Activated CD4-positive, alpha-beta T cell treated with anti-CD3 and anti-CD28 coated beads, Interleukin-2, amount 10 ng/mL, durations not matched to agents 24 days and 14 days (primary cell): Measurements from ENCODE around the gene RDH8. TPM values are rescaled to one million over a fixed set of nuclear protein-coding genes. Genes with fewer than 3 reads are reported as not detected.

ENCODE experiments used
- DNase-seq: peaks from one replicate; pipeline ENCODE4 v3.0.0; 2022
- H3K27ac Mint-ChIP-seq: one replicate; pipeline ENCODE4 v1.8.0; 2022; ENCODE audit warnings: mild to moderate bottlenecking, mixed read lengths
- H3K27me3 Mint-ChIP-seq: one replicate; pipeline ENCODE4 v1.8.0; 2022; ENCODE audit warnings: mixed read lengths
- H3K36me3 Mint-ChIP-seq: one replicate; pipeline ENCODE4 v1.8.0; 2022; ENCODE audit warnings: low read depth, mild to moderate bottlenecking, mixed read lengths
- H3K4me1 Mint-ChIP-seq: one replicate; pipeline ENCODE4 v1.8.0; 2021; ENCODE audit warnings: mixed read lengths
- H3K4me3 Mint-ChIP-seq: one replicate; pipeline ENCODE4 v1.8.0; 2022; ENCODE audit warnings: mild to moderate bottlenecking, moderate library complexity, mixed read lengths
- H3K9me3 Mint-ChIP-seq: one replicate; pipeline ENCODE4 v1.8.0; 2021; ENCODE audit warnings: mixed read lengths
- intact Hi-C: fragments of 100-400 bp; cut with micrococcal nuclease; formaldehyde crosslinking; loops from one replicate; pipeline ENCODE4 v1.15.1; 2023
- total RNA-seq: library from RNA; stranded (reverse); gene quantifications from 2 replicates; pipeline ENCODE4 v1.2.3, GENCODE V29; 2022

Gene RDH8, protein sequence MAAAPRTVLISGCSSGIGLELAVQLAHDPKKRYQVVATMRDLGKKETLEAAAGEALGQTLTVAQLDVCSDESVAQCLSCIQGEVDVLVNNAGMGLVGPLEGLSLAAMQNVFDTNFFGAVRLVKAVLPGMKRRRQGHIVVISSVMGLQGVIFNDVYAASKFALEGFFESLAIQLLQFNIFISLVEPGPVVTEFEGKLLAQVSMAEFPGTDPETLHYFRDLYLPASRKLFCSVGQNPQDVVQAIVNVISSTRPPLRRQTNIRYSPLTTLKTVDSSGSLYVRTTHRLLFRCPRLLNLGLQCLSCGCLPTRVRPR
- total RNA-seq: not detected in 2 replicates

DNA sequence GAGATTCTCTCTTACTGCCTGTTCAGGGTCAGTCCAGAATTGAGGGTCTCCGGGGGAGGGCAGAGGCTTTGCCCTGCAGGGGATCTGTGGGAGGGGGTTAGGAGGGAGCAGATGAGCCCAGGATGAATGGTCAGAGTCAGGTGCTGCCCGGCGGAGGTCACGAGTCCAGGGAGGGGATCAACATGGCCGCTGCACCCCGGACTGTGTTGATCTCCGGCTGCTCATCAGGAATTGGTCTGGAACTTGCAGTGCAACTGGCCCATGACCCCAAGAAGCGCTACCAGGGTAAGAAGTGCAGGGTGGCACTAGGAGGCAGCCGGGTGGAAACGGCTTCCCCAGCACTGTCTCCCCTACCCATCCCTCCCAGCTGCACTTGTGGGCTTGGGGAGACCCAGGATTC lies at the start of gene RDH8:
Gene RDH8 (plus strand): TSS at position 168 of the 400 bp plus-strand sequence. CDS start 15 bp downstream, at position 183.
- Mint-ChIP-seq H3K27me3 (peaks cover 36% of the 10 kb centered on the region), H3K4me3 (no peak within 1 kb of the TSS), H3K9me3 (peaks cover 4% of the 10 kb centered on the region), H3K27ac (no peak within 1 kb of the TSS), H3K4me1 (peaks cover 9% of the 10 kb centered on the region), H3K36me3 (no peaks in the 10 kb centered on the region)
- intact Hi-C loops: no loop called here
- no peak for DNase-seq

DNA sequence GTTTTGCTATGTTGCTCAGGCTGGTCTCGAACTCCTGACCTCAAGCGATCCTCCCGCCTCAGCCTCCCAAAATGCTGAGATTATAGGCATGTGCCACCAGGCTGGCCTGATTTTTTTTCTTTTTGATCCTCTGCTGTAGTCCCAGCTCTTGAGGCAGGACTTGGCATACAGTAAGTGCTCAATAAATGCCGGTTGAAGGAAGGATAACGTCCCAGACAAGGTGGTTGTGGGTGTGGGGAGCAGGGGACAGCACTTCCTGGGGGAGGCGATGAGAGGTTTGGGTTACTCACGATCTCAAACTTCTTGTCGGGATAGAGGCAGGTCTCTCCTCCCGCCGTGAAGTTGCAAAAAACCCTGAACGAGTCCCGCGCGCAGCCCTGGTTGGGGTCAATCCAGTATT lies 47.3 kb upstream of the RDH8 start:
- Mint-ChIP-seq H3K4me1 (peaks cover 2% of the 10 kb centered on the region), H3K9me3 (no peaks in the 10 kb centered on the region), H3K4me3 (no peak overlapping the region), H3K27ac (no peak overlapping the region), H3K36me3 (no peaks in the 10 kb centered on the region), H3K27me3 (peaks cover 25% of the 10 kb centered on the region)
- no peak for DNase-seq
- intact Hi-C loops: no loop called here

DNA sequence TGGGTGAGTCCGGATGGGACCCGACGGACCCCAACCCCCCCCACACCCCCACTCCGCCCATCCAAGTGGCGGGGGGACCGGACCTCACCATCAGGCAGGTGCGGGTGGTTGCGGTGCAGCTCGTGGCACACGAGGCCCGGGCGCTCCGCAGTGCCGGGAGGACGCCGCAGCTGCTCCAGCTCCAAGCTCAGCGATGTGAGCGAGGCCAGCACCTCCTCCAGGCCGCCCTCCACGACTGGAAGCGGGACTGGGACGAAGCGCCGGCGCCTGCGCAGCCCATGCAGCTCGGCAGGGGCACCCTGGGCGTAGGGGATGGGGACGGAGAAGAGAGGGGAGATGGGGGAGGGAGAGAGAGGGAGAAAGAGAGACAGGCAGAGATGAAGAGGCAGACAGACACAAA lies 46.8 kb upstream of the RDH8 start:
- intact Hi-C loops: no loop called here
- Mint-ChIP-seq H3K27me3 (peaks cover 24% of the 10 kb centered on the region), H3K4me1 (peaks cover 2% of the 10 kb centered on the region), H3K4me3 (no peak overlapping the region), H3K36me3 (no peaks in the 10 kb centered on the region), H3K27ac (no peak overlapping the region), H3K9me3 (no peaks in the 10 kb centered on the region)
- DNase-seq: no peak

DNA sequence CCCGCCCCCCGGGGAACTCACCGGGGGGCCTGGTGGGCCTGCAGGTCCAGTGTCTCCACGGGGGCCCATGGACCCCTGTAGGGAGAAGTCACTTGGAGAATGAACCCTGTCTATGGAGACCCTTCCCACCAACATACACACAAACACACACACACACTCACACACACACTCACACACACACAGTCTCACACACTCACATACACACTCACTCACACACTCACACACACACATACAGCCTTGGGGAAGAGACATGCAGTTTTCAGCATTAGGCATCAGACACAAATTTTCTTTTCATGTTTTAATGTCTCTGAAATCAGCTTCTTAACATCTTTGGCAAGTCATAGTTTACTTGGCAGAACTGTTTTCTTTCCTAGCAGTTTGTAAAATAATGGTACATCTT lies 46.0 kb upstream of the RDH8 start:
- intact Hi-C loops: no loop called here
- no peaks in the 10 kb centered on the region for H3K36me3 Mint-ChIP-seq
- no peaks in the 10 kb centered on the region for H3K9me3 Mint-ChIP-seq
- DNase-seq: no peak
- no peak overlapping the region for H3K27ac Mint-ChIP-seq
- H3K27me3 Mint-ChIP-seq: peaks cover 24% of the 10 kb centered on the region
- peaks cover 2% of the 10 kb centered on the region for H3K4me1 Mint-ChIP-seq
- no peak overlapping the region for H3K4me3 Mint-ChIP-seq

DNA sequence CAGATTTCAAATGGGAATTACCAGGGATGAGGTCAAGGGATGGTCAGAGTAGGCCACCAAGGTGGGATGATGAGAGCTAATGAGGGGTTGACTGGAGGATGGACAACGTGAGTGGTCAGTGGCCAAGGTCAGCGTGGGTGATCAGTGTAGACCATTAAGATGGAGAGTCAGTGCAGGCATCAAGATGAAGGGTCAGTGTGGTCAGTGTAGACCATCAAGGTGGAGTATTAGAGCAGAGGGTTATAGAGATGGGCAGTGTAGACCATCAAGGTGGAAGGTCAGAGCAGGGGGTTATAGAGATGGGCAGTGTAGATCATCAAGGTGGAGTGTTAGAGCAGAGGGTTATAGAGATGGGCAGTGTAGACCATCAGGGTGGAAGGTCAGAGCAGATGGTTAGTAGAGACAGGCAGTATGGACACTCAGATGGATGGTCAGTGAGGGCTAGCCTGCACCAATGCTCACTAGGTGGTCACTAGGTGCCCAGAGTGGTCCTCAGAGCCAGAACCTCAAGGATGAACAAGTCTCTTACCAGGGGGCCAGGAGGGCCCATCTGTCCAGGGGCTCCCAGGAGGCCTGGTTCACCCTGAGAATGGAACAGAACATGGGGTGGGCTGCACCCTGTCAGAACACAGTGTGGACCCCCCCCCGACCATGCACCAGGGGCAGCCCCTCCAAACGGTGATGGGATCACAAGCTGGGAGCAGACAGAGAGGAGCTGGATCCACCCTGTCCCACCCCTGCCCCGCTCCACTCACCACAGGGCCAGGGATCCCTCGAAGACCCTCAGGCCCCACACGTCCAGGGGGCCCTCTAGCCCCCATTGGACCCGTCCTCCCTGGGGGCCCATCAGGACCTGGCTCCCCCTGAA lies 44.2 kb upstream of the RDH8 start:
- intact Hi-C loops: no loop called here
- Mint-ChIP-seq H3K36me3 (no peaks in the 10 kb centered on the region), H3K27me3 (peaks cover 24% of the 10 kb centered on the region), H3K9me3 (no peaks in the 10 kb centered on the region), H3K4me1 (peaks cover 2% of the 10 kb centered on the region), H3K27ac (no peak overlapping the region), H3K4me3 (no peak overlapping the region)
- no peak for DNase-seq

DNA sequence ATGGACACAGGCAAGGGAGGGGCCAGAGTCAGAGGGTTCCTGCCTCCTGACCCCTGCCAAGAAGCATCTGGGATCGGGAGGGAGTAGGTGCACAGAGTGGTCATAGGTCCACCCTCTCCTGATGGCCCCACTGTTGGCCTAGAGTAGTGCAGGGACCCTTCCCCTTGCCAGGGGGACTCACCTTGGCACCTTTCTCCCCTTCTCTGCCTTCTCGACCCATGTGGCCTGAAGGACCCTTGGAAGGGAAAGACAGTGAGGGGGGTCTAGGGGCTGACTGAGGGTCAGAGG lies 43.7 kb upstream of the RDH8 start:
- DNase-seq: no peak
- Mint-ChIP-seq H3K36me3 (no peaks in the 10 kb centered on the region), H3K9me3 (no peaks in the 10 kb centered on the region), H3K4me1 (peaks cover 2% of the 10 kb centered on the region), H3K27me3 (peaks cover 24% of the 10 kb centered on the region), H3K4me3 (no peak overlapping the region), H3K27ac (no peak overlapping the region)
- intact Hi-C loops: no loop called here

DNA sequence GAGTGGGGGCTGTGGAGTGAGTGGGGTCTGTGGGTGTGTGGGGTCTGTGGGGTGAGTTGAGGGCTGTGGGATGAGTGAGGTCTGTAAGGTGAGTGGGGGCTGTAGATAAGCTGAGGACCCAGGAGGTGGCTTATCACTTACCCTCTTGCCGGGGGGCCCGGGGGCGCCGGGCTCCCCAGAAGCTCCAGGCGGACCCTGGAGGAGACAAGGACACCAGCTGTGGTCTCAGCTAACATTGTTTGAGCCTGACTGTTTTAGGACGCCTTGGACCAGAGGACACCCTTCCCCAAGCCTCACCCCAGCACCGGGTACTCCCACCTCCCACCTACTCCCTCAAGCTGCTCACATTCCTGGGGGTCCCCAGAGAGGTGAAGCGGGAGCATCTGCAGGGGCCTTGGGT lies 42.8 kb upstream of the RDH8 start:
- Mint-ChIP-seq H3K9me3 (no peaks in the 10 kb centered on the region), H3K4me1 (peaks cover 2% of the 10 kb centered on the region), H3K27ac (no peak overlapping the region), H3K27me3 (peaks cover 23% of the 10 kb centered on the region), H3K36me3 (no peaks in the 10 kb centered on the region), H3K4me3 (no peak overlapping the region)
- DNase-seq: no peak
- intact Hi-C loops: no loop called here

DNA sequence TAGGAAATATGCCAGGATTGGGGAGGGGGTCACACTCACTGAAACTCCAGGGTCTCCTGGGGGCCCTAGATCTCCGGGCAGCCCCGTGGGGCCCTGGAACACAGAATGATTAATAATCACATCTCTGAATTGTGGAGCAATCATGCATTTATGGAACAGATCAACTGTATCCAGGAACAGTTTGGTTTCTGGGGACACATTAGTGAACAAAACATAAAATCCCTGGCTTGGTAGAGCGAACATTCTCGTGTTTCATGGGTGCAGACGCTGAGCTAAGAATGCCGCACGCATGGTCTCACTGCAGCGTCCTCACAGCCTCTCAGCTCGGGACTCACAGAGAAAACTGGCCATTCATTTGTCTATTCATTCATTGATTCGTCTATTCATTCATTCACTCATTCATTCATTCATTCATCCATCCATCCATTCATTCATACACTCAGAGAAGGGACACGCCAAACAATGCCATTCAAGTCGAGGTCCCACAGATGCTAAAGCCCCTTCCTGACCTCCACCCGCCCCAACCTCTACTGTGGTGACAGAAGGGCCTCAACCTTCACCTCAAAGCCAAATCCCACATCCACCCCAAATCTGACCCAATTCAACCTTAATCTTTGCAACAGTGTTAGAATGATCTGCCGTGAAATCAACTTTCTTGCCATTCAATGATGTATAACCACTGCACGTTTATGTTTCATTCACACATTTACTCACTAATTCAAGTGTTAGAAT lies 42.0 kb upstream of the RDH8 start:
- H3K9me3 Mint-ChIP-seq: no peaks in the 10 kb centered on the region
- H3K36me3 Mint-ChIP-seq: no peaks in the 10 kb centered on the region
- DNase-seq: no peak
- no peak overlapping the region for H3K4me3 Mint-ChIP-seq
- H3K27me3 Mint-ChIP-seq: peaks cover 17% of the 10 kb centered on the region
- no peak overlapping the region for H3K27ac Mint-ChIP-seq
- intact Hi-C loops: no loop called here
- H3K4me1 Mint-ChIP-seq: peaks cover 2% of the 10 kb centered on the region

DNA sequence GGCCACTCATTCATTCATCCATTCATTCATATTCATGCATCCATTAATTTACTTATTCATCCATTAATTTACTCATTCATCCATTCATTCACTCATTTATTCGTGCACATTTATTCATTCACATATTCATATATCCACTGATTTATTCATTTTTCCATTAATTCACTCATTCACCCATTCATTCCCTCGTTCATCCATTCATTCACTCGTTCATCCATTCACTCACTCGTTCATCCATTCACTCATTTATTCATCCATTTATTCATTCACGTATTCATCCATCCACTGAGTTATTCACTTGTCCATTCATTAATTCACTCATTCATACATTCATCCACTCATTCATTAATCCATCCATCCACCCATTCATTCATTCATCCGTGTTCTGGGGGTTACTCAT lies 41.2 kb upstream of the RDH8 start:
- peaks cover 13% of the 10 kb centered on the region for H3K27me3 Mint-ChIP-seq
- no peak overlapping the region for H3K27ac Mint-ChIP-seq
- H3K4me3 Mint-ChIP-seq: no peak overlapping the region
- no peaks in the 10 kb centered on the region for H3K4me1 Mint-ChIP-seq
- intact Hi-C loops: no loop called here
- no peak for DNase-seq
- H3K9me3 Mint-ChIP-seq: no peaks in the 10 kb centered on the region
- H3K36me3 Mint-ChIP-seq: no peaks in the 10 kb centered on the region

DNA sequence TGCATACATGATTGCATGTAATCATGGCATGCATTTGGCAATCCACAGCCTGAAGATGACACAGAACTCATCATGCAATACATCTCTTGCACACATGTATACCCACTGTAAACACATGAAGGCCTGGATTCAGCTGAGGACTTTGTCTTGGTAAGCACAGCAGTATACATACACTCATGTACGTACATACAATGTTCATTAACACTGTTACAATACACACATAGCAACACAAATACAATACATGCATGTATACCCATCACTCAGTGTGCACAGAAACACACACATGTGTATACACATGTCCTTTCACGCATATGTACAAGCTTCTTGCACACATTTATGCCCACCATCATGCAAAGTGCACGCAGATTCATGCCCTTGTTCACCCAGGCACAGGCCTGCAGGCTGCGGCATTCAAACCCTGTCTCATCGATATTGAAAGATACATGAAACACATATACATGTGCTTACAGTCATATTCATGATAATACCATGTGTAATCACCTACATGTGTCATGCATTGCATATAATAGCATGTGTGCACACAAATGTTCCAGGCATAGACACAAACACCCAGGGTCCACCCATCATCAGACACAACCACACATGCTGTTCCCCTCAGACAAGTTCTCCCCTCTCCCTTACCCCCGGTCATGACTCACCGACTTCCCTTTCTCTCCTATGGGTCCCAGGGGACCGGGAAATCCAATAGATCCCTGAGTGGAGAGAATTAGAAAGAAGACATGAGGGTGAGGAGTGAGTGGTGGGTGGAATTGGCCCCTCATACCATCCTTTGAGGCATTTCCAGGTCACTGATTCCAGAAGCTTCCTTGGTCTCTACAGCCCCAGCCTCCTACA lies 31.6 kb upstream of the RDH8 start:
- Mint-ChIP-seq H3K27ac (no peak overlapping the region), H3K9me3 (no peaks in the 10 kb centered on the region), H3K27me3 (peaks cover 8% of the 10 kb centered on the region), H3K4me3 (no peak overlapping the region), H3K4me1 (no peaks in the 10 kb centered on the region), H3K36me3 (no peaks in the 10 kb centered on the region)
- intact Hi-C loops: no loop called here
- DNase-seq: no peak

DNA sequence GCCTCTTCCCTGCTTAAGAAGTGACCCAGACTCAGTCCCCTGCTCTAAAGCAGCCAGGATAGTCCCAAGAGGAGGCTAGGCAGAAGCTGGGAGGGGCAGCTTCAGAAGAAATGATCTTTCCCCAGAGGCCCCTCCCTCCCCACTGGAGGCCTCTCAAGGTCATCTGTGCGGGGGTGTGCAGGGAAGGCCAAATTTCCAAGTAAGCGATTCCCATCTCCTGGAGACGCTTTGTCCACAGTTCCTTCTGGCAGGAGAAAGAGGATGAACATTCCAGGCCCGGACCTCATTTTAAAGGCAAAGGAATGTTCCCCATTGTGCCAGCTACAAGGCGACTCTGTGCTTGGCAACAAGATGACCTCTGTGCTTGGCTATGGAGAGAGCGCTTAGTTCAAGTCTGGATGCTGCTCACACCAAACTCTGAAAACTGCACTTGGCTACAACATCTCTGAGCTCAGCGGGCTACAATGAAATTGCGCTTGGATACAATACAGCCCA lies 26.4 kb upstream of the RDH8 start:
- Mint-ChIP-seq H3K27ac (no peak overlapping the region), H3K9me3 (no peaks in the 10 kb centered on the region), H3K4me3 (no peak overlapping the region), H3K4me1 (no peaks in the 10 kb centered on the region), H3K36me3 (no peaks in the 10 kb centered on the region), H3K27me3 (peaks cover 3% of the 10 kb centered on the region)
- intact Hi-C loops: no loop called here
- no peak for DNase-seq

DNA sequence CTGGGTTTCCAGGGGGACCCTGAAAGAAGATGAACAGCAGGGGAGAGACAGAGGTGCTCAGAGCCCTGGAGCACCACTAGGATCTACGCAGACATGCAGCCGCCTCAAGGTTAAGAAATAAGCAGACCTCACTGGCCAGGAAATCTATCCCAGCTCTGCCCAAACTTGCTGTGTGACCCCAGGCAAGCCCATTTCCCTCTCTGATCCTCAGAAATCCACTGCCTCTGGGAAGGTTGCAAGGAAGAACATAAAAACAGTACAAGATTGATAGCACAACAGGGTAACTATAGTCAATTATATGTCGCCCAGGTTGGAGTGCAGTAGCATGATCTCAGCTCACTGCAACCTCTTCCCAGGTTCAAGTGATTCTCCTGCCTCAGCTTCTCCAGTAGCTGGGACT lies 23.8 kb upstream of the RDH8 start:
- no peak for DNase-seq
- Mint-ChIP-seq H3K4me1 (no peaks in the 10 kb centered on the region), H3K27ac (no peak overlapping the region), H3K4me3 (no peak overlapping the region), H3K27me3 (no peaks in the 10 kb centered on the region), H3K9me3 (no peaks in the 10 kb centered on the region), H3K36me3 (no peaks in the 10 kb centered on the region)
- intact Hi-C loops: no loop called here

DNA sequence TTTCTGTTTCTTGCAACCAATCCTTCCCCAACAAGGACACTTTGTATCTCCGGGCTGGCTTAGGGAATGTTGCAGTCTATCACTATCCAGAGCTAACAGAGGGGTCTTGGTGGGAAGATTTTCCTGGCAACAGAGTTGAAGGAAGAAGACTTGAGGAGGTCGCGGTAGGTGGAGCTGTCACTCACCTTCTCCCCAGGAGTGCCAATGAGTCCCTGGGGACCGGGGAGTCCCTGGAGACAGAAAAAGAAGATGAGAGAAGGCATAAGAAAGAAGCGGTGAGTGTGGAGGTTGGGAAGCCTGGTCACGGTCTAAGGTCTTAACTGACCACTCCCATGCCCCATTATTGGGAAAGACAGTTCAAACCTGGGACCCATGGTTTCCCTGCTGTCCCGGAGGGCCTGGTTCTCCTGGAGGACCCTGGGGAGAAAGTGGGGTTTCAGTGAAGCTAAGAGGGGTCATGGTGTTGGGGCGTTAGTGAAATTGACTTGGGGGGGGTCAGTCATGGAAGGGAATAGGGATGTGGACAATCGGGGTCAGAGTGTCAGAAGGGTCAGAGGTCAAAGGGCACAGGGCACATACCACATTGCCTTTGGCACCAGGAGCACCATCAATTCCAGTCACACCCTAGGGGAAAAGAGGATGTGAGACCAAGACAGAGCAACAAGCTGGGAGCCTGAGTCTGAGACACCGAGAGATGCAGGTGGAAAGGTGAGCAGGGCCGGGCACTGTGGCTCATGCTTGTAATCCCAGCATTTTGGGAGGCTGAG lies 21.7 kb upstream of the RDH8 start:
- Mint-ChIP-seq H3K4me1 (no peaks in the 10 kb centered on the region), H3K4me3 (no peak overlapping the region), H3K27ac (no peak overlapping the region), H3K27me3 (no peaks in the 10 kb centered on the region), H3K36me3 (no peaks in the 10 kb centered on the region), H3K9me3 (no peaks in the 10 kb centered on the region)
- DNase-seq: no peak
- intact Hi-C loops: no loop called here
